K562 (cell line): ENCODE measurements around the gene TMEM151A. TPM values are rescaled to one million over a fixed set of nuclear protein-coding genes. Genes with fewer than 3 reads are reported as not detected.

ENCODE experiments used
- ATAC-seq: fragments of 200-7000 bp; cut with Tn5 transposase; 3 replicates; pipeline ENCODE4 v1.9.1; 2020; ENCODE audit warnings: moderate library complexity
- BruUV-seq: library from RNA; stranded (reverse); fragments of 400-500 nt; replicated peaks from 2 replicates; lab custom pipeline; 2021; lab: Mats Ljungman, UMichigan
- CTCF ChIA-PET: fragments of 300-600 bp; formaldehyde crosslinking; extraction: SDS; loops from one replicate; lab custom pipeline; 2021; ENCODE audit warnings: low intra/inter-chr PET ratio; lab: Yijun Ruan, JAX
- POLR2A ChIA-PET: fragments of 300-600, 350-650 bp; sonication (Branson Sonifier 250); formaldehyde crosslinking; extraction: SDS; loops from one replicate; lab custom pipeline; 2021; ENCODE audit warnings: antibody characterized with exemption, inconsistent platforms; lab: Yijun Ruan, JAX
- DNase-seq, 4 experiments: peaks; one replicate each; pipeline versions ENCODE4 v3.0.0 to v3.0.0-alpha.2; 2011 to 2018; ENCODE audit warnings: low spot score in 3 of 4, mixed read lengths in 3 of 4; ENCODE audit errors: extremely low read depth in 1 of 4
- FAIRE-seq: peaks from 2 replicates; lab custom pipeline; 2011; peaks lifted over from hg19 to GRCh38; lab: Jason Lieb, UNC
- H2AFZ ChIP-seq: 2 replicates; pipeline ENCODE4 v1.6.0; 2011; ENCODE audit warnings: low read depth, low read length, control low read depth, inconsistent platforms
- H3K27ac ChIP-seq: fragments of 200-600 bp; 3 replicates; pipeline ENCODE4 v1.8.0; 2011; ENCODE audit warnings: low read depth, mild to moderate bottlenecking, control low read depth, inconsistent platforms, low read length, moderate library complexity, mixed read lengths; ENCODE audit errors: extremely low read depth
- H3K27me3 ChIP-seq, 2 experiments: fragments of 300-600 bp in 1 of 2; 2 replicates in 1 of 2; 3 replicates in 1 of 2; pipeline versions ENCODE4 v1.6.0 to v1.8.0; 2011; ENCODE audit warnings: inconsistent platforms in 2 of 2, low read length in 2 of 2, mild to moderate bottlenecking in 1 of 2, mixed read lengths in 1 of 2, moderate library complexity in 1 of 2; ENCODE audit not compliant: control insufficient read depth in 2 of 2, insufficient read depth in 2 of 2
- H3K36me3 ChIP-seq: fragments of 300-600 bp; 3 replicates; pipeline ENCODE4 v1.8.0; 2011; ENCODE audit warnings: mild to moderate bottlenecking, low read length, inconsistent platforms; ENCODE audit not compliant: control insufficient read depth, insufficient read depth
- H3K4me1 ChIP-seq, 2 experiments: fragments of 200-600 bp in 1 of 2; replicated peaks in 1 of 2; 2 replicates in 1 of 2; 3 replicates in 1 of 2; pipeline versions ENCODE4 v1.5.1 to v1.8.0; 2011; ENCODE audit warnings: inconsistent platforms in 2 of 2, low read length in 2 of 2, mild to moderate bottlenecking in 1 of 2, mixed read lengths in 1 of 2, moderate library complexity in 1 of 2; ENCODE audit not compliant: control insufficient read depth in 2 of 2, insufficient read depth in 2 of 2
- H3K4me2 ChIP-seq: 2 replicates; pipeline ENCODE4 v1.6.1; 2011; ENCODE audit warnings: low read length, control low read depth, inconsistent platforms, mixed read lengths; ENCODE audit not compliant: insufficient read depth
- H3K4me3 ChIP-seq: fragments of 200-600 bp; sonication (generic), shearing (Covaris generic); 2 replicates; pipeline ENCODE4 v1.5.1; 2016; ENCODE audit warnings: control low read depth, inconsistent platforms
- H3K79me2 ChIP-seq: fragments of 200-600 bp; 3 replicates; pipeline ENCODE4 v1.8.0; 2011; ENCODE audit warnings: low read length, inconsistent platforms; ENCODE audit not compliant: control insufficient read depth, insufficient read depth
- H3K9ac ChIP-seq, 2 experiments: 2 replicates each; pipeline versions ENCODE4 v1.6.0 to v1.6.1; 2011; ENCODE audit warnings: low read depth in 2 of 2, low read length in 2 of 2, control low read depth in 1 of 2, inconsistent platforms in 1 of 2, mild to moderate bottlenecking in 1 of 2, mixed read lengths in 1 of 2; ENCODE audit not compliant: insufficient read depth in 1 of 2
- H3K9me1 ChIP-seq: one replicate; pipeline ENCODE4 v1.6.0; 2011; ENCODE audit warnings: inconsistent platforms, mild to moderate bottlenecking, low read length, moderate library complexity; ENCODE audit not compliant: control insufficient read depth, insufficient read depth
- H3K9me3 ChIP-seq: replicated peaks from 2 replicates; pipeline ENCODE4 v1.5.1; 2011; ENCODE audit warnings: low read depth, low read length, inconsistent platforms; ENCODE audit not compliant: control insufficient read depth, insufficient read depth
- H4K20me1 ChIP-seq: replicated peaks from 2 replicates; pipeline ENCODE4 v1.6.1; 2011; ENCODE audit warnings: low read length, inconsistent platforms, mixed read lengths; ENCODE audit not compliant: control insufficient read depth, insufficient read depth
- ETV6 ChIP-seq, 3 experiments: fragments of 150-350 bp in 1 of 3; sonication (generic) in 1 of 3; formaldehyde crosslinking in 1 of 3; IDR thresholded peaks; 2 replicates each; pipeline versions ENCODE4 v1.6.1 to v1.8.0; 2014 to 2022; ENCODE audit warnings: borderline replicate concordance in 2 of 3, low read depth in 2 of 3, antibody characterized with exemption in 1 of 3, low read length in 1 of 3, mild to moderate bottlenecking in 1 of 3, missing genetic modification reagents in 1 of 3
- ILK ChIP-seq: fragments of 450-650 bp; IDR thresholded peaks from 2 replicates; pipeline ENCODE4 v1.6.1; 2016; ENCODE audit warnings: missing genetic modification characterization, low read depth, mild to moderate bottlenecking, missing compliant biosample characterization, moderate library complexity, borderline replicate concordance
- IRF2 ChIP-seq: sonication (generic); formaldehyde crosslinking; IDR thresholded peaks from 2 replicates; pipeline ENCODE4 v1.8.1; 2022; ENCODE audit warnings: mild to moderate bottlenecking, missing genetic modification reagents
- KDM4B ChIP-seq, 2 experiments: fragments of 450-650 bp in 1 of 2; sonication (generic) in 1 of 2; IDR thresholded peaks; 2 replicates each; pipeline ENCODE4 v1.6.1; 2016 to 2017; ENCODE audit warnings: borderline replicate concordance in 2 of 2, antibody characterized with exemption in 1 of 2, low read depth in 1 of 2, mild to moderate bottlenecking in 1 of 2
- NKRF ChIP-seq: fragments of 450-650 bp; IDR thresholded peaks from 2 replicates; pipeline ENCODE4 v1.6.1; 2016; ENCODE audit warnings: borderline replicate concordance
- PATZ1 ChIP-seq: fragments of 250-450 bp; sonication (Bioruptor Pico); IDR thresholded peaks from 2 replicates; pipeline ENCODE4 v1.5.0; 2020; ENCODE audit warnings: mild to moderate bottlenecking, borderline replicate concordance
- PHB ChIP-seq: fragments of 250-450 bp; sonication (Bioruptor Pico); IDR thresholded peaks from 2 replicates; pipeline ENCODE4 v1.5.0; 2021
- RAD51 ChIP-seq: fragments of 450-650 bp; IDR thresholded peaks from 2 replicates; pipeline ENCODE4 v1.7.1; 2016; ENCODE audit warnings: low read depth, mild to moderate bottlenecking, borderline replicate concordance
- SPI1 ChIP-seq: IDR thresholded peaks from 2 replicates; pipeline ENCODE4 v1.6.1; 2011; ENCODE audit warnings: low read depth, low read length, control low read depth, borderline replicate concordance
- TRIM25 ChIP-seq: fragments of 450-650 bp; IDR thresholded peaks from 2 replicates; pipeline ENCODE4 v1.7.0; 2016; ENCODE audit warnings: borderline replicate concordance
- ZNF274 ChIP-seq: IDR thresholded peaks from 2 replicates; pipeline ENCODE4 v1.6.1; 2011; ENCODE audit warnings: low read depth, mild to moderate bottlenecking, low read length, moderate library complexity, borderline replicate concordance
- ZNF277 ChIP-seq: fragments of 250-450 bp; sonication (Bioruptor Pico); IDR thresholded peaks from 2 replicates; pipeline ENCODE4 v1.8.0; 2022; ENCODE audit warnings: inconsistent platforms, mild to moderate bottlenecking, moderate library complexity, borderline replicate concordance
- WGBS: fragments of 100-300 bp; shearing (Covaris generic); methylation state at CpG from one replicate; pipeline ENCODE4 v1.1.6; 2016; ENCODE audit warnings: low coverage, mixed read lengths; ENCODE audit not compliant: insufficient coverage; ENCODE audit errors: missing lambda C conversion rate; 5-methylcytosine and 5-hydroxymethylcytosine counted together
- in situ Hi-C: fragments of 300-500 bp; cut with MboI; formaldehyde crosslinking; loops from 4 replicates; pipeline ENCODE4 v1.15.0; 2018; ENCODE audit warnings: inconsistent platforms, mixed read lengths
- intact Hi-C: fragments of 100-400 bp; cut with micrococcal nuclease; formaldehyde crosslinking; loops from 2 replicates; pipeline ENCODE4 v1.14.2; 2022
- polyA plus RNA-seq, 8 experiments: library from polyadenylated mRNA; depleted of rRNA in 4 of 8; stranded (reverse) in 5 of 8; unstranded in 3 of 8; fragments of >200 nt; fragmentation: Nextera tagmentation in 2 of 8; fragmentation: Illumina TruSeq in 1 of 8; extraction: Ambion mirVana in 2 of 8; extraction: Trizol in 1 of 8; gene quantifications; 2 replicates each; pipeline versions ENCODE4 v1.2.1 to v1.2.3, GENCODE V29; 2011 to 2014; ENCODE audit warnings: inconsistent platforms in 1 of 8, missing spikeins in 1 of 8
- total RNA-seq, 7 experiments: library from RNA; depleted of rRNA in 6 of 7; stranded (reverse); fragments of >200 nt in 6 of 7; fragmentation: Illumina TruSeq in 2 of 7; extraction: Trizol in 2 of 7; gene quantifications; 2 replicates each; pipeline versions ENCODE4 v1.2.1 to v1.2.3, GENCODE V29; 2011 to 2021; ENCODE audit warnings: low replicate concordance in 1 of 7

Gene TMEM151A
- total and polyA plus RNA-seq, 9 of the 15 experiments (the other 6 are each of a cell fraction or from before 2014, with no cell fraction given) = not detected

- TF ChIP-seq PHB (CRISPR knock-in tag) (no peak), ETV6 (IDR thresholded peaks at IDR 0.05; ENCODE audit: borderline replicate concordance in 1 of 2, low read depth in 2 of 2, low read length in 1 of 2) (no peak), ETV6 (CRISPR knock-in tag; IDR thresholded peaks at IDR 0.05; ENCODE audit: borderline replicate concordance) (no peak), PATZ1 (no peak), RAD51 (no peak), KDM4B (IDR thresholded peaks at IDR 0.05; ENCODE audit: borderline replicate concordance in 2 of 2, low read depth in 1 of 2) (no peak), SPI1 (no peak), ZNF277 (CRISPR knock-in tag) (no peak), TRIM25 (no peak), IRF2 (CRISPR knock-in tag) (no peak), ILK (tag) (no peak), NKRF (no peak), ZNF274 (no peak)
- intact Hi-C loops (no loop called here), in situ Hi-C loops (no loop called here)
- CTCF ChIA-PET = no interaction called here
- H4K20me1 ChIP-seq = peaks cover 3% of the 10 kb centered on the region; the same call in 1 of the 2 replicates
- BruUV-seq = no TSS peak
- H2AFZ ChIP-seq = no peak overlapping the region
- ATAC-seq (no peak), FAIRE-seq (no peak), DNase-seq (no peak)
- no peak overlapping the region for H3K4me2 ChIP-seq
- H3K79me2 ChIP-seq = peaks cover 18% of the 10 kb centered on the region
- no peak overlapping the region for H3K27ac ChIP-seq
- H3K4me3 ChIP-seq = no peak overlapping the region
- no peaks in the 10 kb centered on the region for H3K9me1 ChIP-seq
- H3K9me3 ChIP-seq = no peaks in the 10 kb centered on the region
- H3K9ac ChIP-seq = no peak overlapping the region
- peaks cover 19 to 33% of the 10 kb centered on the region in 2 experiments for H3K4me1 ChIP-seq
- H3K27me3 ChIP-seq = no peaks in the 10 kb centered on the region
- 74% methylated on average over 14 of the region's 14 CpGs for WGBS
- POLR2A ChIA-PET = interaction anchor here (0.6 to 1.0 kb wide), 5 partner anchors 9 to 991 kb away, joined by 3 to 6 read pairs (median 3); partner anchors contain the start of gene YIF1A
- peaks cover 61% of the 10 kb centered on the region; the same call in 2 of the 3 replicates for H3K36me3 ChIP-seq
These were observed 48.2 kb downstream of the TMEM151A start for GRCh38 chr11:66339686-66340483.
